ENCODE data around the gene RNF115. TPM values are rescaled to one million over a fixed set of nuclear protein-coding genes. Genes with fewer than 3 reads are reported as not detected.
"Not testable (repeated sequence)": the region's sequence is repeated elsewhere in the genome, so short reads cannot be mapped to it uniquely, and the experiment has no call there.

The RNF115 gene
- total RNA-seq, 4 donors from 2014 or later, result 34.3 to 54.9 (median 39.9) TPM

GRCh38 chr1:145826030-145826429, 2.1 kb upstream of the RNF115 start:
- no peak for ATAC-seq
- no peak for TF ChIP-seq CTCF (IDR thresholded peaks at IDR 0.05)
- no peak for TF ChIP-seq EP300 (IDR thresholded peaks at IDR 0.05)
- TF ChIP-seq POLR2A (IDR thresholded peaks at IDR 0.05), result no peak
- no peak for TF ChIP-seq POLR2AphosphoS5 (IDR thresholded peaks at IDR 0.05)
- Histone ChIP-seq H3K36me3 (peaks cover 14 to 54% of the 10 kb centered on the region in 2 donors), H3K27me3 (no peaks in the 10 kb centered on the region), H3K9me3 (no peaks in the 10 kb centered on the region), H3K27ac (no peak overlapping the region), H3K4me3 (no peak overlapping the region), H3K4me1 (peaks cover 0 to 20% (median 5%) of the 10 kb centered on the region in 3 donors)
- 92 to 100% methylated on average over 2 of the region's 2 CpGs for WGBS, 2 donors (ENCODE audit: low coverage in 1 of 2)

GRCh38 chr1:145824499-145824842, 576 bp upstream of the RNF115 start:
- H3K9me3 ChIP-seq, result no peaks in the 10 kb centered on the region
- peak overlapping the region; percentile 68 to 94 (median 91) for H3K27ac ChIP-seq
- WGBS, 2 donors (ENCODE audit: low coverage in 1 of 2), result 0 to 1% methylated on average over 7 of the region's 7 CpGs
- H3K4me3 ChIP-seq, result peak overlapping the region; percentile 75 to 83
- peaks cover 0 to 23% (median 5%) of the 10 kb centered on the region in 3 donors for H3K4me1 ChIP-seq
- TF ChIP-seq POLR2AphosphoS5 (IDR thresholded peaks at IDR 0.05) (no peak), POLR2A (IDR thresholded peaks at IDR 0.05) (no peak), CTCF (IDR thresholded peaks at IDR 0.05) (no peak), EP300 (IDR thresholded peaks at IDR 0.05) (no peak)
- ATAC-seq, result no peak
- H3K36me3 ChIP-seq, result peaks cover 14 to 38% of the 10 kb centered on the region in 2 donors
- no peaks in the 10 kb centered on the region for H3K27me3 ChIP-seq

GRCh38 chr1:145822779-145823331, 1.0 kb downstream of the RNF115 start:
- H3K27me3 ChIP-seq, ATAC-seq, H3K9me3 ChIP-seq: not testable (repeated sequence)
- Histone ChIP-seq H3K4me3 (peak overlapping the region in 1 of 2 donors; percentile 83), H3K4me1 (peaks cover 0 to 25% (median 5%) of the 10 kb centered on the region in 3 donors), H3K27ac (peak overlapping the region in 2 of 4 donors; percentile 66 to 77), H3K36me3 (peaks cover 6 to 22% of the 10 kb centered on the region in 2 donors)
- WGBS, 2 donors (ENCODE audit: low coverage in 1 of 2), result no CpG with 5 or more reads among the region's 16 CpGs

GRCh38 chr1:145818095-145818494, 5.8 kb downstream of the RNF115 start:
- H3K27me3 ChIP-seq, H3K4me3 ChIP-seq, ATAC-seq, H3K9me3 ChIP-seq, H3K36me3 ChIP-seq, H3K4me1 ChIP-seq: not testable (repeated sequence)
- 33% methylated on average over 2 of the region's 6 CpGs; no CpG with 5 or more reads in 1 of the 2 donors for WGBS, 2 donors (ENCODE audit: low coverage in 1 of 2)
- peak overlapping the region in 1 of 4 donors; percentile 35 for H3K27ac ChIP-seq

GRCh38 chr1:145812977-145813810, 10.7 kb downstream of the RNF115 start:
- not testable (repeated sequence) for ATAC-seq, H3K27ac ChIP-seq, H3K4me3 ChIP-seq, H3K9me3 ChIP-seq, H3K36me3 ChIP-seq, H3K4me1 ChIP-seq, H3K27me3 ChIP-seq
- 0 to 10% methylated on average over 1 to 2 of the region's 6 CpGs for WGBS, 2 donors (ENCODE audit: low coverage in 1 of 2)

GRCh38 chr1:145806844-145807243, 17.1 kb downstream of the RNF115 start:
- Histone ChIP-seq H3K36me3 (no peaks in the 10 kb centered on the region), H3K27me3 (no peaks in the 10 kb centered on the region), H3K9me3 (no peaks in the 10 kb centered on the region), H3K4me3 (no peak overlapping the region), H3K4me1 (peaks cover 9 to 44% (median 13%) of the 10 kb centered on the region in 3 donors), H3K27ac (no peak overlapping the region)
- 79 to 94% methylated on average over 1 to 5 of the region's 7 CpGs for WGBS, 2 donors (ENCODE audit: low coverage in 1 of 2)
- ATAC-seq, result no peak
- TF ChIP-seq CTCF (IDR thresholded peaks at IDR 0.05) (no peak), POLR2AphosphoS5 (IDR thresholded peaks at IDR 0.05) (no peak), POLR2A (IDR thresholded peaks at IDR 0.05) (no peak), EP300 (IDR thresholded peaks at IDR 0.05) (no peak)

All from gastroesophageal sphincter (tissue), 4 donors.